Tibial artery (tissue), 4 donors: Measurements from ENCODE around the gene FRMD5.

Experiments
- DNase-seq, 2 donors: peaks; one replicate each; pipeline ENCODE4 v3.0.0-alpha.2; 2019
- H3K27ac ChIP-seq, 2 donors: fragments of 200-600 bp; sonication (generic) in 1 of 2; 1 replicate in 1 of 2; 2 replicates in 1 of 2; pipeline ENCODE4 v1.5.1; 2018 to 2019; ENCODE audit warnings: mild to moderate bottlenecking in 1 of 2
- H3K27me3 ChIP-seq, 2 donors: fragments of 200-600 bp; sonication (generic) in 1 of 2; one replicate each; pipeline versions ENCODE4 v1.5.1 to v1.6.0; 2016 to 2019
- H3K36me3 ChIP-seq, 3 donors: fragments of 200-600 bp; sonication (generic) in 2 of 3; one replicate each; pipeline ENCODE4 v1.5.1; 2016 to 2019; ENCODE audit warnings: mild to moderate bottlenecking in 2 of 3
- H3K4me1 ChIP-seq, 4 donors: fragments of 200-600 bp; sonication (generic) in 2 of 4; 1 replicate in 3 of 4; 2 replicates in 1 of 4; pipeline ENCODE4 v1.5.1; 2016 to 2019
- H3K4me3 ChIP-seq, 2 donors: fragments of 200-600 bp; sonication (generic) in 1 of 2; 1 replicate in 1 of 2; 2 replicates in 1 of 2; pipeline ENCODE4 v1.5.1; 2018 to 2019; ENCODE audit warnings: mild to moderate bottlenecking in 2 of 2
- H3K9me3 ChIP-seq, 3 donors: fragments of 200-600 bp; sonication (generic) in 1 of 3; one replicate each; pipeline ENCODE4 v1.5.1; 2016 to 2019
- CTCF ChIP-seq, 2 experiments: fragments of 200-600 bp in 1 of 2; fragments of 450-650 bp in 1 of 2; IDR thresholded peaks; one replicate each; pipeline ENCODE4 v1.5.1; 2017 to 2019; ENCODE audit warnings: antibody characterized with exemption in 2 of 2, mild to moderate bottlenecking in 1 of 2, moderate library complexity in 1 of 2
- intact Hi-C: fragments of 100-400 bp; cut with DNase I; formaldehyde crosslinking; loops from one replicate; pipeline ENCODE4 v1.15.0; 2023; ENCODE audit warnings: low total_unique reads

Gene FRMD5

GRCh38 chr15:43881245-43881644, 313.8 kb downstream of the FRMD5 start:
- no peaks in the 10 kb centered on the region for H3K4me1 ChIP-seq
- TF ChIP-seq CTCF (IDR thresholded peaks at IDR 0.05) = no peak
- no peaks in the 10 kb centered on the region for H3K27me3 ChIP-seq
- no peak for DNase-seq
- no peak overlapping the region for H3K27ac ChIP-seq
- intact Hi-C loops = no loop called here
- H3K9me3 ChIP-seq = no peaks in the 10 kb centered on the region
- H3K36me3 ChIP-seq = peaks cover 0 to 4% (median 0%) of the 10 kb centered on the region in 3 donors
- H3K4me3 ChIP-seq = no peak overlapping the region

DNA sequence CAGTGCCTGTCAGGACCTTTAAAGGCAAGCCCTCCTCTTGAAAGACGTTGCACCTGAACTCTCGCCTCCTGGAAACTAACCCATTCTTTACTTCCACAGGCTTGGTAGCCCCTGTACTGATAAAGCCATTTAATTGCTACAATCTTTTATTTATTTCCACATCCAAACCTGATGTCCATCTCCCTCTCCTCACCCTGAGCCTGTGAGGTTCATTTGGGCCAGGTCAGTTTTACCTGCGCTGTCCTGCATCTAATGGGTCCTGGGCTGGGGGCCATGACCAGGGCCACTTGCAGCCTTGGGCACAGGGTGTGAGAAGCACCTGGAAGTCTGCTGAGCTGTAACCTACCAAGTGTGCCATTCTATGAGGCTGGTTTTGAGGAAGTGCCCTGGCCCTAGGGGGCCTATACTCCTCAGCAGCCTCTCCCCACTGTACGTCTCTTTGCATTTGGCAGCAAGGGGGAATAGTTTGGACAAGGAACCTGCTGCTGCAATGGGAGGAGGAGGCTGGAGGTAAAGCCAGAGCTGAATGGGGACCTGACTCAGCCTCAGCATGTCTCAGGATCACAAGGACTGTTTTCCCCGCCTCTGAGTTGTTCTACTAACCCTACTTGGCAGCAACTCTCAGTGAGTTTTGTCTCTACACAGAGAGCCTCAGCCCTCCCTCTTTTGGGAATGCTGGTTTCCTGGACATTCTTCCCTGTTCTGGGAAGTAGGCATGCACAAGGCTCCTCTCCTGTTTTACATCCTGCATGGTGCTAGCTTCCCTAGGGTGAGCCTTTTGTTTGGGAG, 314.5 kb downstream of the FRMD5 start:
- Histone ChIP-seq H3K4me3 (no peak overlapping the region), H3K36me3 (peaks cover 0 to 4% (median 0%) of the 10 kb centered on the region in 3 donors), H3K4me1 (no peaks in the 10 kb centered on the region), H3K27ac (no peak overlapping the region), H3K27me3 (no peaks in the 10 kb centered on the region), H3K9me3 (no peaks in the 10 kb centered on the region)
- no peak for TF ChIP-seq CTCF (IDR thresholded peaks at IDR 0.05)
- DNase-seq = no peak
- intact Hi-C loops = loop anchor here (1.0 kb wide), 1 partner anchor 16 kb away; no protein-coding TSS in a partner anchor

GRCh38 chr15:43879386-43880355, 315.4 kb downstream of the FRMD5 start:
- peaks cover 0 to 4% (median 0%) of the 10 kb centered on the region in 3 donors for H3K36me3 ChIP-seq
- no peaks in the 10 kb centered on the region for H3K9me3 ChIP-seq
- no peaks in the 10 kb centered on the region for H3K27me3 ChIP-seq
- DNase-seq = no peak
- TF ChIP-seq CTCF (IDR thresholded peaks at IDR 0.05) = no peak
- intact Hi-C loops = loop anchor here (1.0 kb wide), 1 partner anchor 15 kb away; no protein-coding TSS in a partner anchor
- H3K4me3 ChIP-seq = no peak overlapping the region
- no peak overlapping the region for H3K27ac ChIP-seq
- H3K4me1 ChIP-seq = no peaks in the 10 kb centered on the region

DNA sequence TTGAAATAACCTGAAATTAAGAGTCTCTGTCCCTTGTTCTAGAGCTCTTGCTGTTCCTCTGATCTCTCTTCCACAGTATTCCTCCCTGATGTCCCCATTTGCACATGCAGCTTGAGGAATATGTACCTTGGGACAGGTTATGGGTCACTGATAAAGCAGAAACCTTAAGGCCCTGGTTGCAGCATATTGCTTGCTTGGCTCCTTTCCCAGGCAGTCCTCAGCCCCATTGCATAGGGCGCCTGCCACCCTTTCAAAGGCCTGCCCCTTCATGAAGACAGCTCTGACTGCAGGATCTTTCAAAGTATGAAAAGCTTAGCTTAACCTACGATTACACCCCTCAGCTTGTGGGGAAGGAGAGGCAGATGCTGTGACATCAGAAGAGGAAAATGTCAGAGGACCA, 316.6 kb downstream of the FRMD5 start:
- intact Hi-C loops = no loop called here
- no peaks in the 10 kb centered on the region for H3K4me1 ChIP-seq
- no peaks in the 10 kb centered on the region for H3K27me3 ChIP-seq
- no peak overlapping the region for H3K27ac ChIP-seq
- no peak for DNase-seq
- H3K9me3 ChIP-seq = no peaks in the 10 kb centered on the region
- no peak for TF ChIP-seq CTCF (IDR thresholded peaks at IDR 0.05)
- H3K36me3 ChIP-seq = peaks cover 0 to 8% (median 4%) of the 10 kb centered on the region in 3 donors
- H3K4me3 ChIP-seq = no peak overlapping the region

DNA sequence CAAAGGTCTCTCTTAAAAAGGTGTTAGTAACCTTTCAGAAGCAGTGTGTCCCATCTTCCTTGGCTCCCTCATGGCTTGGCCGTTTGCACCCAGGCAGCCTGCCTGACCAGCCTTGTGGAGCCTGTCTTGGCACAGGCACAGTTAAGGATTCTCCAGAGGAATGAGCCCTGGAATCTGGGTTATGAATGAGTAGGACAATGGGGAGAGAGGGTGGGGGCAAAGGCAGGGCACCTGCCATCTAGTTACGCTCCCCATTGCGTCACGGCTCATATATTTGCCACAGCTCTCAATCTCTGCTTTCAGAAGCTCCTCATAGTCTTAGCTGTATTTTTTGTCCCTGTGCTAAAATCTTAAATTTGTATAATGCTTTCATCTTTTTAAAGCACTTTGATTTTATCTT, 317.7 kb downstream of the FRMD5 start:
- intact Hi-C loops = no loop called here
- Histone ChIP-seq H3K9me3 (no peaks in the 10 kb centered on the region), H3K36me3 (peaks cover 0 to 8% (median 4%) of the 10 kb centered on the region in 3 donors), H3K4me1 (no peaks in the 10 kb centered on the region), H3K4me3 (no peak overlapping the region), H3K27me3 (no peaks in the 10 kb centered on the region), H3K27ac (no peak overlapping the region)
- DNase-seq = no peak
- TF ChIP-seq CTCF (IDR thresholded peaks at IDR 0.05) = no peak
